ENCODE data around the gene PRR5L.

DNA sequence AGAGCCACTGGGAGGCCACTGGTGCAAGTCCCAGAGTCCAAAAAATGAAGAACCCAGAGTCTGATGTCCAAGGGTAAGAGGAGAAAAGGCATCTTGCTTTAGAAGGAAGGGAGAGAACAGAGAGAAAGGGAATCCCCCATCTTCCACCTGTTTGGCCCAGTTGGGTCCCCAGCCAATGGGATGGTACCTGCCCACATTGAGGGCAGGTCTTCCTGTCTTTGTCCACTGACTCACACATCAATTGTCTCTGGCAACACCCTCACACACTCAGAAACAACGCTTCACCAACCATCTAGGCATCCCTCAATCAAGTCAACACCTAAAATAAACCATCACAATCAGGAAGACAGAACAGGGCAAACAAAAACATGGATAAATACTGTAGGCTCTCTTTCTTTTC is 13.2 kb upstream of the PRR5L start:
- TF ChIP-seq POLR2A (IDR thresholded peaks at IDR 0.05): no peak
- TF ChIP-seq CTCF (IDR thresholded peaks at IDR 0.05): no peak
- no peak for TF ChIP-seq POLR2AphosphoS5 (IDR thresholded peaks at IDR 0.05)
- no peak for TF ChIP-seq EP300 (IDR thresholded peaks at IDR 0.05)
